HG03196 (cell line): Measurements from ENCODE around the gene CRYBG2.
A peak's percentile ranks its signal among the peaks of the same experiment; 100 is the strongest.
"Not testable (repeated sequence)": the region's sequence is repeated elsewhere in the genome, so short reads cannot be mapped to it uniquely, and the experiment has no call there.

ENCODE experiments used
- ATAC-seq: cut with Tn5 transposase; IDR thresholded peaks from one replicate; pipeline ENCODE4 v1.9.1; 2021; ENCODE audit not compliant: unreplicated experiment

The CRYBG2 gene

GRCh38 chr1:26322042-26322331, 31.9 kb downstream of the CRYBG2 start:
- ATAC-seq, result no peak

GRCh38 chr1:26321315-26322041, 32.5 kb downstream of the CRYBG2 start:
- peak; percentile 40 for ATAC-seq

- ATAC-seq, result no peak
Measured at GRCh38 chr1:26320896-26321295, 33.0 kb downstream of the CRYBG2 start.

- no peak for ATAC-seq
Measured at GRCh38 chr1:26318338-26319064, 35.4 kb downstream of the CRYBG2 start.

GRCh38 chr1:26317612-26318337, 36.2 kb downstream of the CRYBG2 start, which contains the start of gene CD52:
TSS of gene CD52 (plus strand) at chr1:26317958. CDS start at chr1:26318018, 60 bp downstream.
- no peak for ATAC-seq

GRCh38 chr1:26317146-26317545, 36.8 kb downstream of the CRYBG2 start:
- ATAC-seq, result no peak

GRCh38 chr1:26315874-26316850, 37.8 kb downstream of the CRYBG2 start:
- no peak for ATAC-seq

GRCh38 chr1:26314501-26314900, 39.4 kb downstream of the CRYBG2 start:
- no peak for ATAC-seq

GRCh38 chr1:26307966-26308899, 45.7 kb downstream of the CRYBG2 start:
- ATAC-seq, result not testable (repeated sequence)

GRCh38 chr1:26307363-26307781, 46.6 kb downstream of the CRYBG2 start:
- ATAC-seq, result no peak

GRCh38 chr1:26306290-26307229, 47.4 kb downstream of the CRYBG2 start, which contains the start of gene UBXN11:
TSS of gene UBXN11 (minus strand) at chr1:26306636. CDS start at chr1:26302883, 3,753 bp downstream.
- peak; percentile 91 for ATAC-seq

GRCh38 chr1:26305667-26306289, 48.2 kb downstream of the CRYBG2 start:
- peak; percentile 14 for ATAC-seq

- ATAC-seq, result no peak
Measured at GRCh38 chr1:26302733-26303405, 51.1 kb downstream of the CRYBG2 start.

GRCh38 chr1:26300578-26301275, 53.2 kb downstream of the CRYBG2 start:
- no peak for ATAC-seq

GRCh38 chr1:26297791-26298124, 56.2 kb downstream of the CRYBG2 start:
- no peak for ATAC-seq

GRCh38 chr1:26297057-26297790, 56.7 kb downstream of the CRYBG2 start:
- ATAC-seq, result no peak
